HG03432 (cell line): ENCODE measurements around the gene PIGK.

ENCODE experiments used
- ATAC-seq: cut with Tn5 transposase; IDR thresholded peaks from one replicate; pipeline ENCODE4 v1.9.1; 2021; ENCODE audit warnings: mild to moderate bottlenecking, moderate library complexity; ENCODE audit not compliant: unreplicated experiment

Gene PIGK

DNA sequence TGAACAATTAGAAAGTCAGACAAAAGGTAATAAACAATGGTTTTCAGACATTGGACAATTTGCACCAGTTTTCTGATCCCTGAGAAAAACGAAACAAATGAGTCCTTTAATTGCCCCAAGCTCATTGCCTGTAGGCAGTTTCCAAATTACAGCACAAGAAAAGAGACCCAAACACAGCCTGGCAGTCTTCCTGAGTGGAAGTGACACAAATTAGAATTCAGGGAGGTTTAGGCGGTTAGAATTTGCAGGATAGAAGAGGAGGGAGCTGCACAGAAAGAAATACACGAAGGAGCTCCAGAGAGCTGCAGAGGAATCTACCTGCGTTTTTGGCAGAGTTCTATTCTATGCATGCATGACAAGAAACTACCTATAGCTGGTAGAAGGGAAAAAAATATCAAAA is 115.7 kb downstream of the PIGK start:
- no peak for ATAC-seq

GRCh38 chr1:77100875-77101274 is 118.4 kb downstream of the PIGK start:
- no peak for ATAC-seq

DNA sequence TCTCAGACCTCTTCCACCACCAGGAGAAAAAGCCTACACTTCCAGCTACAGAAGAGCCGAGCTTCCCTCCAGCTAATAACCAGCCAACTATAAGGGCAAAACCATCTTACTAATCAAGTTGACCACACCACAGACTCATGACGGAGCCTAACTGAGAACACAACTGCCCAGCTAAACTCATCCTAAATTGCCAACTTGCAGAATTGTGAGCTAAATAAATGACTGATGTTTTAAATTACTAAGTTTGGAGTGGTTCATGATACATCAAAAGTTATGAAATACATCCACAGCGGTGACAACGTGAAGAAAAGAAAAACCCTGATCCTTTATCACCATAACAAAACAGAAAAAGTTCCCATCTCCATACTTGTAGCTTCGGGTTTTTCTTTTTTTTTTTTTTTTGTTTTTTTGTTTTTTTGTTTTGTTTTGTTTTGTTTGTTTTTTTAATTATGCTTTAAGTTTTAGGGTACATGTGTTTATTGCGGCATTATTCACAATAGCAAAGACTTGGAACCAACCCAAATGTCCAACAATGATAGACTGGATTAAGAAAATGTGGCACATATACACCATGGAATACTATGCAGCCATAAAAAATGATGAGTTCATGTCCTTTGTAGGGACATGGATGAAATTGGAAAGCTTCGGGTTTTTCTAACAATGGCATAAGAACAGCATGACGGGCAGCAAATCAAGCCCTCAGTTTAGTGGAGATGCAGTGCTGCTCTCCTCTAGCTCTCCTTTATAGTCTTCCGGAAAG is 122.6 kb downstream of the PIGK start:
- no peak for ATAC-seq

- no peak for ATAC-seq
Measured at GRCh38 chr1:77095236-77095635, 124.0 kb downstream of the PIGK start.

- no peak for ATAC-seq
Measured at GRCh38 chr1:77089756-77090155, 129.5 kb downstream of the PIGK start.

- ATAC-seq, result no peak
Measured at GRCh38 chr1:77085109-77085508, 134.1 kb downstream of the PIGK start.

GRCh38 chr1:77084457-77084856 is 134.8 kb downstream of the PIGK start:
- no peak for ATAC-seq

- no peak for ATAC-seq
Measured at GRCh38 chr1:77081834-77082233, 137.4 kb downstream of the PIGK start.

DNA sequence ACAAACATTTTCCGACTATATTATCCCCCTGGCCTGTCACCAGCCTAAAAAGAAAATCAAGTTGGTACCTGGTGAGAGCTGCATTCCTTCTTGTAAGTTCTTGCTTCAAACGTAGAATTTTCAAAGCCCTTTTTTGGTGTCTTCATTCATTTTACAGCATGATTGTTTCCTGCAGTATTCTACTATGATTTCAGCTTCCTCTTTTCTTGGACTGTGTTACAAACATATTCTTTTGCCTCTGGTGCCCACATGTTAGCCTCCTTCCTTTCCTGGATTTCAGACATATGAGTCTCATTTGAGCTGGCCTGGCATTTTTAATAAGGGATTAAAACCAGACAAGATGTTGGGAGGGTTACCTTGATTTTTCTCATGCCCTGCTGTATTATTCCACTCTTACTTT is 142.5 kb downstream of the PIGK start:
- ATAC-seq, result no peak

DNA sequence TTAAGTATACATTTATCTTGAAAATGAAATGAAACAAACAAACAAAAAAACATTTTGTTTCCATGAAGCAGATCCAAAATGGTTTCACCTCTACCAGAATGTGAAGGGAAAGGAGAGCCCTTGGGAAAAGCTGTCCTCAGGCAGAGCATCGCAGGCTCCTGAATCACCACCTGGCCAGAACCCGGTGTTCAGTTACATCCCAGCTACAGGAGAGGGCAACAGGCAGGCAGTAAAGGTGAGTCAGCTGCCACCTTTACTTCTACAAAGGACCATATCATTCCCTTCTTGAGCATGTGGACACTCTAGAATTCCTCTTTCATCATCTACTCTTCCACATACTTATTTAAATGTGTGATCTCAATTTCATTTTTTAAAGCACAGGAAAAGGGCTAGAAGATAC is 151.2 kb downstream of the PIGK start:
- no peak for ATAC-seq

- no peak for ATAC-seq
Measured at GRCh38 chr1:77065693-77066342, 153.4 kb downstream of the PIGK start.

DNA sequence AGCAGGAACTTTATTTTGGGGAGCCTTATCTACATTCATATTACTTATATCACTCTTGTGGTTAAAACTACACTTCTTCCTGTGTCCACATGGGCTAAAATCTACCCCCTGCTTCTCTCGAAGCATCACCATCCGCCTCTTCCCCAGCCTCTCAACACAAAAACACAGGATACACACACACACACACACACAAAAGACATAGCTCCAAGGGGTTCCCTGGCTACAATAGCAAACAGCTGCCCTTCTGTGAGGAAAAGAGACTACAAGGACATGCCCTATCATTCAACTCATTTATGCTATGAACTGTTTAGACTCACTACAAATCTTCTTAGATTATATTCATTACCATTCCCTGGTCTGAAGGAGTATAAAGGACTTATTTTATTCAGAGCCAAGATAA is 155.0 kb downstream of the PIGK start:
- no peak for ATAC-seq

DNA sequence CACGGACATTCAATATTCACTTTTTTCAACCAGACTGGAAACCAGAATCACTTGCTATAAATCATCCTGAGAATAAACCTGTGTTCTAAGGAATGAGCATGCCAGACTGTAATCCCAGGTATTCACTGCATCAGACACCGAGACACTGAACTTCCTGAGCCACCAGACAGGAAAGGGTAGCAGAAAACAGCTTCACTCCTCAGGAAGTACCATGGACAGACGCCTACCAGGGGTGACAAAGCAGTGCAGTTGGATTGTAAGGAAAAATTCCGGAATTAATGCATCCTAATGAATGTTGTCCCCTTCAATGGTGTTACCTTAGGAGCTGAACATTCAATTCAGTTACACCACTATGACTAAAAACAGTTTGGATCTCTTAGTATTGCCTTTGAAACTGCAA is 156.1 kb downstream of the PIGK start:
- ATAC-seq, result no peak

DNA sequence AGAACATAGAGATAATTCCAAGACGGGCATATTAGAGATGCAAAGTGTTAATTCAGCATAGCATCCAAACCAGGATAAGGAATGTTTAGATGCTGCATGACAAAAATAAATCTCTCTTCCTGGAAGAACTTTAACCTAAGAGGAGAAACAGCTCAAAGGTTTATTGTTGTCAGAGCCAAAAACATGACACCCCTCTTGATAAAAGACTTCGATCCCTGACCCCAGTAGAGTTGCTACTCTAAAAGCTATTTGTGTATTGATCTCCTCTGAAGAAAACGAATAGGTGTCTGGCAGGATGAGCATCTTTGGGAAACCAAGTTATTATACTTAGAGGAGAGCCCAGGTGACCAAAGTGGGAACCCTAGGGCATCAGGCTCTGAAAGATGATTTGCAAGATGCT is 158.1 kb downstream of the PIGK start:
- ATAC-seq, result no peak

GRCh38 chr1:77060000-77060399 is 159.2 kb downstream of the PIGK start:
- ATAC-seq, result no peak

DNA sequence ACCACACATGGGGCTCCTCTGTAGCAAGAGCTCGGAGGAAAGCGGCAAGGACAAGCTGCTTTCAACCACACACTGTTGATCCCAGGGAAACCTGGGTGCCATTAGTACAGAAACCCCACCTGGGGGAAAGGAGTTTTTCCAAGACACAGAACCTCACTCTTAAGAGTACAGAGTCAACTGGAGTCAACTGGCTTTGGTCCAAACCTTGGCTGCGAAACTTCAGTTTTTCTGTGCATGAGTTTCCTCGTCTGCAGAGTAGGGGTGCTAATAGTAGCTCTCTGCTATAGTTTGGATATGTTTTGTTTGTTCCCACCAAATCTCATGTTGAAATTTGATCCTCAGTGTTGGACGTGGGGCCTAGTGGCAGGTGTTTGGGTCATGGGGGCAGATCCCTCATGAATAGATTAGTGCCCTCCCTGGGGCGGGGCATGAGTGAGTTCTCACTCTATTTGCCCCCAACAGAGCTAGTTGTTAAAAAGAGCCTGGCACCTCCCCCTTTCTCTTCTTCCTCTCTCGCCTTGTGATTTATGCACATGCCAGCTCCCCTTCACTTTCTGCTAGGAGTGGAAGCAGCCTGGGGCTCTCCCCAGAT is 161.1 kb downstream of the PIGK start:
- ATAC-seq, result no peak

- ATAC-seq, result no peak
Measured at GRCh38 chr1:77056525-77056924, 162.7 kb downstream of the PIGK start.

DNA sequence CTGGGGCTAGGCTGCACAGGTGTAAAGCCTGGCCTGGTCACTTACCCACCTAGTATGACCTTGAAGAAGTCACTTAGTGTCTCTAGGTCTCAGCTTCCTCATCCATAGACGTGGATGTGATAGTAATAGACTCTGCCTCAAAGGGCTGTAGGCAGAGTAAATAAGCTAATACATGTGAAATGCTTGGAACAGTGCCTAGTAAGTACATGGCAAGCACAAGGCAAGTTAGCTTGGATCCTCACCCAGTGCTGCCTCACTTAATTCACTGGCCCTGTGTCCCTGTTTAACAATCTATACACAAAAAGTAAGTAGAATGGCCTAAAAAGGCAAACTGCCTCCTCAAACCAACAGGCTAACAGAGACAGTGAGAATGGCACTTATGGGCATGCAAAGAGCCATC is 167.8 kb downstream of the PIGK start:
- ATAC-seq, result no peak

GRCh38 chr1:77048615-77049005 is 170.6 kb downstream of the PIGK start:
- ATAC-seq, result no peak

GRCh38 chr1:77047978-77048614 is 171.1 kb downstream of the PIGK start:
- no peak for ATAC-seq

DNA sequence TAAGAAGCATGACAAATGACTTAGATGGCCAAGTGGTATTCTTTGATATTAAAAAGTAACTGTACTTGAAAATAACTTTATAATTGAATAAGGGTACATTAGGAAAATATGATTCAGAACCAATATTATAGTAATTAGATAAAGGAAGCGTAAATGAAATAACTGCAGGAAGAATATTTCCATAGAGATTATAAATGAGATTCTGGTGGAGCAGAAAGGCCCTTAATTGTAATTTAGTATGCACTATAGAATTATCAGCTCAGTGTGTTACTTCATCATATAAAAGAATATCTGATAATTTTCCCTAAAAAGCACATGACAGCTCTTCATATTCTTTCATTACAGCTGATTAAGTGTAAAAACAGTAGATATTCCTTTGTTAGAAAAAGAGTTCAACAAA is 171.7 kb downstream of the PIGK start:
- no peak for ATAC-seq
